Omental fat pad (tissue), 4 donors: ENCODE data around the gene MOSMO. TPM values are rescaled to one million over a fixed set of nuclear protein-coding genes. Genes with fewer than 3 reads are reported as not detected.
"Not testable (repeated sequence)": the region's sequence is repeated elsewhere in the genome, so short reads cannot be mapped to it uniquely, and the experiment has no call there.

Experiments used
- ATAC-seq: fragments of 150-250 bp; one replicate; pipeline ENCODE4 v1.9.1; 2016; ENCODE audit warnings: mild to moderate bottlenecking, moderate library complexity; ENCODE audit not compliant: low FRiP score
- DNase-seq: peaks from one replicate; pipeline ENCODE4 v3.0.0-alpha.2; 2019; ENCODE audit warnings: low spot score
- CTCF ChIP-seq, 3 donors: fragments of 450-650 bp; IDR thresholded peaks; one replicate each; pipeline ENCODE4 v1.5.1; 2016 to 2017; ENCODE audit warnings: antibody characterized with exemption in 3 of 3, mild to moderate bottlenecking in 3 of 3, moderate library complexity in 2 of 3
- total RNA-seq, 4 donors: library from RNA; depleted of rRNA; stranded (reverse); fragments of >200 nt; gene quantifications; one replicate each; pipeline ENCODE4 v1.1.0, GENCODE V29; 2016

The MOSMO gene
- total RNA-seq, 4 donors from 2014 or later: 18.7 to 35.2 (median 25.8) TPM

- TF ChIP-seq CTCF (IDR thresholded peaks at IDR 0.05): no peak
- DNase-seq (no peak), ATAC-seq (no peak)
Measured at GRCh38 chr16:22022151-22022550, 14.2 kb downstream of the MOSMO start.

GRCh38 chr16:22023505-22023904 is 15.6 kb downstream of the MOSMO start:
- TF ChIP-seq CTCF (IDR thresholded peaks at IDR 0.05): no peak
- ATAC-seq: no peak

GRCh38 chr16:22024785-22025184 is 16.9 kb downstream of the MOSMO start:
- not testable (repeated sequence) for ATAC-seq, DNase-seq

More at GRCh38 chr16:22023505-22023904, 15.6 kb downstream of the MOSMO start:
- DNase-seq: no peak

- ATAC-seq (no peak), DNase-seq (no peak)
- TF ChIP-seq CTCF (IDR thresholded peaks at IDR 0.05): no peak
Measured at GRCh38 chr16:22027633-22028032, 19.7 kb downstream of the MOSMO start.

GRCh38 chr16:22029632-22030031 is 21.7 kb downstream of the MOSMO start:
- no peak for DNase-seq
- no peak for ATAC-seq
- TF ChIP-seq CTCF (IDR thresholded peaks at IDR 0.05): no peak

- no peak for DNase-seq
- ATAC-seq: no peak
- TF ChIP-seq CTCF (IDR thresholded peaks at IDR 0.05): no peak
Measured at GRCh38 chr16:22030087-22030812, 22.3 kb downstream of the MOSMO start.

- TF ChIP-seq CTCF (IDR thresholded peaks at IDR 0.05): no peak
- ATAC-seq: no peak
- DNase-seq: no peak
Measured at GRCh38 chr16:22031483-22032083, 23.7 kb downstream of the MOSMO start.
